CD4-positive, CD25-positive, alpha-beta regulatory T cell (primary cell): Measurements from ENCODE around the gene PPP1CC. TPM values are rescaled to one million over a fixed set of nuclear protein-coding genes. Genes with fewer than 3 reads are reported as not detected.

Source experiments
- ATAC-seq, 2 donors: fragments of 150-1000 bp; cut with Tn5 transposase; one replicate each; pipeline ENCODE4 v1.10.0; 2021; ENCODE audit warnings: low read depth in 2 of 2, moderate number of reproducible peaks in 2 of 2, moderate library complexity in 1 of 2
- DNase-seq, 3 donors: peaks; one replicate each; pipeline versions ENCODE4 v3.0.0 to v3.0.0-alpha.2; 2012 to 2022; ENCODE audit warnings: mixed read lengths in 1 of 3
- H3K27ac ChIP-seq: one replicate; pipeline ENCODE4 v1.7.0; 2013; ENCODE audit warnings: mild to moderate bottlenecking, low read length; ENCODE audit not compliant: insufficient read depth, poor library complexity, severe bottlenecking
- H3K27me3 ChIP-seq: one replicate; pipeline ENCODE4 v1.7.0; 2013; ENCODE audit warnings: low read length; ENCODE audit not compliant: control insufficient read depth, insufficient read depth
- H3K36me3 ChIP-seq: one replicate; pipeline ENCODE4 v1.7.0; 2013; ENCODE audit warnings: mild to moderate bottlenecking, low read length, moderate library complexity; ENCODE audit not compliant: control insufficient read depth, insufficient read depth
- H3K4me1 ChIP-seq: 2 replicates; pipeline ENCODE4 v1.7.0; 2013; ENCODE audit warnings: mild to moderate bottlenecking, low read length; ENCODE audit not compliant: insufficient read depth, control insufficient read depth, poor library complexity, severe bottlenecking
- H3K4me3 ChIP-seq: one replicate; pipeline ENCODE4 v1.7.0; 2013; ENCODE audit warnings: low read depth, mild to moderate bottlenecking, low read length, moderate library complexity
- H3K9me3 ChIP-seq, 2 experiments: 1 replicate in 1 of 2; 2 replicates in 1 of 2; pipeline ENCODE4 v1.7.0; 2013; ENCODE audit warnings: low read length in 2 of 2, mild to moderate bottlenecking in 1 of 2, moderate library complexity in 1 of 2; ENCODE audit not compliant: control insufficient read depth in 2 of 2
- H3K27ac Mint-ChIP-seq, 3 donors: one replicate each; pipeline ENCODE4 v1.8.0; 2020 to 2022; ENCODE audit warnings: mild to moderate bottlenecking in 3 of 3, mixed read lengths in 3 of 3, moderate library complexity in 2 of 3
- H3K27me3 Mint-ChIP-seq: one replicate; pipeline ENCODE4 v1.8.0; 2022; ENCODE audit warnings: mild to moderate bottlenecking, mixed read lengths
- H3K36me3 Mint-ChIP-seq: one replicate; pipeline ENCODE4 v1.8.0; 2020; ENCODE audit warnings: mixed read lengths
- H3K4me1 Mint-ChIP-seq, 4 donors: one replicate each; pipeline ENCODE4 v1.8.0; 2020 to 2022; ENCODE audit warnings: mixed read lengths in 4 of 4, mild to moderate bottlenecking in 1 of 4
- H3K4me3 Mint-ChIP-seq, 4 donors: one replicate each; pipeline ENCODE4 v1.8.0; 2020 to 2022; ENCODE audit warnings: mild to moderate bottlenecking in 4 of 4, mixed read lengths in 4 of 4, moderate library complexity in 3 of 4
- H3K9me3 Mint-ChIP-seq, 7 donors: one replicate each; pipeline ENCODE4 v1.8.0; 2020 to 2022; ENCODE audit warnings: mixed read lengths in 7 of 7, mild to moderate bottlenecking in 3 of 7, moderate library complexity in 2 of 7
- polyA plus RNA-seq, 4 donors: library from polyadenylated mRNA; unstranded; fragments of 300-500 nt; fragmentation: Illumina TruSeq; gene quantifications; one replicate each; pipeline ENCODE4 v1.2.3, GENCODE V29; 2021
- total RNA-seq: library from RNA; stranded (reverse); gene quantifications from one replicate; pipeline ENCODE4 v1.2.3, GENCODE V29; 2022

PPP1CC gene
- total and polyA plus RNA-seq, 5 donors from 2014 or later: 166 to 177 (median 174) TPM

GRCh38 chr12:110733089-110733715, 9.5 kb downstream of the PPP1CC start:
- no peaks in the 10 kb centered on the region for H3K9me3 Mint-ChIP-seq
- no peaks in the 10 kb centered on the region for H3K27me3 ChIP-seq
- H3K27ac ChIP-seq: no peak overlapping the region
- peak overlapping the region; percentile 9 for H3K4me3 ChIP-seq
- H3K4me3 Mint-ChIP-seq: no peak overlapping the region
- no peaks in the 10 kb centered on the region for H3K27me3 Mint-ChIP-seq
- H3K36me3 Mint-ChIP-seq: peaks cover 34% of the 10 kb centered on the region
- ATAC-seq (no peak), DNase-seq (no peak)
- H3K36me3 ChIP-seq: peaks cover 72% of the 10 kb centered on the region
- no peaks in the 10 kb centered on the region for H3K9me3 ChIP-seq
- H3K4me1 Mint-ChIP-seq: peaks cover 38 to 88% (median 64%) of the 10 kb centered on the region in 4 donors
- peaks cover 64% of the 10 kb centered on the region for H3K4me1 ChIP-seq
- H3K27ac Mint-ChIP-seq: peak overlapping the region in 2 of 3 donors; percentile 5 to 78

GRCh38 chr12:110732572-110732971, 10.1 kb downstream of the PPP1CC start:
- DNase-seq (no peak), ATAC-seq (no peak)
- H3K4me3 ChIP-seq: peak overlapping the region; percentile 9
- Mint-ChIP-seq H3K36me3 (peaks cover 38% of the 10 kb centered on the region), H3K27me3 (no peaks in the 10 kb centered on the region), H3K4me3 (peak overlapping the region in 1 of 4 donors; percentile 59), H3K4me1 (peaks cover 36 to 86% (median 63%) of the 10 kb centered on the region in 4 donors), H3K27ac (peak overlapping the region in 1 of 3 donors; percentile 54), H3K9me3 (no peaks in the 10 kb centered on the region)
- H3K27ac ChIP-seq: no peak overlapping the region
- H3K27me3 ChIP-seq: no peaks in the 10 kb centered on the region
- H3K4me1 ChIP-seq: peaks cover 60% of the 10 kb centered on the region
- H3K36me3 ChIP-seq: peaks cover 72% of the 10 kb centered on the region
- no peaks in the 10 kb centered on the region for H3K9me3 ChIP-seq

GRCh38 chr12:110731479-110731878, 11.2 kb downstream of the PPP1CC start:
- peak overlapping the region in 2 of 3 donors; percentile 38 to 41 for H3K27ac Mint-ChIP-seq
- peaks cover 45% of the 10 kb centered on the region for H3K36me3 Mint-ChIP-seq
- Histone ChIP-seq H3K4me1 (peaks cover 60% of the 10 kb centered on the region), H3K9me3 (no peaks in the 10 kb centered on the region), H3K27ac (peak overlapping the region; percentile 56), H3K27me3 (no peaks in the 10 kb centered on the region), H3K4me3 (no peak overlapping the region), H3K36me3 (peaks cover 79% of the 10 kb centered on the region)
- H3K4me3 Mint-ChIP-seq: peak overlapping the region in 1 of 4 donors; percentile 2
- no peak for DNase-seq
- no peak for ATAC-seq
- H3K27me3 Mint-ChIP-seq: no peaks in the 10 kb centered on the region
- peaks cover 37 to 83% (median 62%) of the 10 kb centered on the region in 4 donors for H3K4me1 Mint-ChIP-seq
- no peaks in the 10 kb centered on the region for H3K9me3 Mint-ChIP-seq

- Mint-ChIP-seq H3K27me3 (no peaks in the 10 kb centered on the region), H3K4me3 (peak overlapping the region; percentile 6 to 90 (median 39)), H3K9me3 (no peaks in the 10 kb centered on the region), H3K27ac (peak overlapping the region; percentile 9 to 93 (median 79)), H3K36me3 (peaks cover 46% of the 10 kb centered on the region), H3K4me1 (peaks cover 32 to 72% (median 58%) of the 10 kb centered on the region in 4 donors)
- H3K4me1 ChIP-seq: peaks cover 41% of the 10 kb centered on the region
- peaks cover 86% of the 10 kb centered on the region for H3K36me3 ChIP-seq
- ATAC-seq (no peak), DNase-seq (no peak)
- no peak overlapping the region for H3K4me3 ChIP-seq
- no peaks in the 10 kb centered on the region for H3K9me3 ChIP-seq
- no peaks in the 10 kb centered on the region for H3K27me3 ChIP-seq
- H3K27ac ChIP-seq: peak overlapping the region; percentile 76
Observed at GRCh38 chr12:110728628-110729027, 14.1 kb downstream of the PPP1CC start.

GRCh38 chr12:110726708-110727369, 15.9 kb downstream of the PPP1CC start:
- Mint-ChIP-seq H3K9me3 (no peaks in the 10 kb centered on the region), H3K4me3 (peak overlapping the region in 1 of 4 donors; percentile 19), H3K36me3 (peaks cover 48% of the 10 kb centered on the region), H3K4me1 (peaks cover 24 to 60% (median 46%) of the 10 kb centered on the region in 4 donors), H3K27ac (peak overlapping the region in 2 of 3 donors; percentile 83 to 93), H3K27me3 (no peaks in the 10 kb centered on the region)
- no peaks in the 10 kb centered on the region for H3K27me3 ChIP-seq
- no peaks in the 10 kb centered on the region for H3K9me3 ChIP-seq
- peak overlapping the region; percentile 76 for H3K27ac ChIP-seq
- DNase-seq (no peak), ATAC-seq (no peak)
- H3K4me3 ChIP-seq: no peak overlapping the region
- peaks cover 30% of the 10 kb centered on the region for H3K4me1 ChIP-seq
- peaks cover 91% of the 10 kb centered on the region for H3K36me3 ChIP-seq

- no peaks in the 10 kb centered on the region for H3K27me3 ChIP-seq
- H3K4me1 ChIP-seq: peaks cover 22% of the 10 kb centered on the region
- H3K4me3 Mint-ChIP-seq: no peak overlapping the region
- H3K27me3 Mint-ChIP-seq: no peaks in the 10 kb centered on the region
- H3K36me3 Mint-ChIP-seq: peaks cover 49% of the 10 kb centered on the region
- peaks cover 91% of the 10 kb centered on the region for H3K36me3 ChIP-seq
- ATAC-seq (no peak), DNase-seq (no peak)
- peak overlapping the region in 2 of 3 donors; percentile 38 to 39 for H3K27ac Mint-ChIP-seq
- H3K9me3 Mint-ChIP-seq: no peaks in the 10 kb centered on the region
- H3K27ac ChIP-seq: no peak overlapping the region
- no peak overlapping the region for H3K4me3 ChIP-seq
- H3K9me3 ChIP-seq: no peaks in the 10 kb centered on the region
- peaks cover 23 to 53% (median 40%) of the 10 kb centered on the region in 4 donors for H3K4me1 Mint-ChIP-seq
Observed at GRCh38 chr12:110726028-110726427, 16.7 kb downstream of the PPP1CC start.

- ATAC-seq (no peak), DNase-seq (no peak)
- Histone ChIP-seq H3K4me1 (peaks cover 20% of the 10 kb centered on the region), H3K4me3 (no peak overlapping the region), H3K9me3 (no peaks in the 10 kb centered on the region), H3K27me3 (no peaks in the 10 kb centered on the region), H3K27ac (no peak overlapping the region), H3K36me3 (peaks cover 91% of the 10 kb centered on the region)
- Mint-ChIP-seq H3K27ac (peak overlapping the region in 2 of 3 donors; percentile 26 to 62), H3K27me3 (no peaks in the 10 kb centered on the region), H3K4me1 (peaks cover 23 to 46% (median 33%) of the 10 kb centered on the region in 4 donors), H3K4me3 (no peak overlapping the region), H3K9me3 (no peaks in the 10 kb centered on the region), H3K36me3 (peaks cover 54% of the 10 kb centered on the region)
Observed at GRCh38 chr12:110725267-110725666, 17.4 kb downstream of the PPP1CC start.
